RWPE2 (cell line): Measurements from ENCODE around the gene CALML3.

Experiments
- ATAC-seq: fragments of 200-7000 bp; cut with Tn5 transposase; 3 replicates; pipeline ENCODE4 v1.9.1; 2021; ENCODE audit warnings: low read depth
- DNase-seq: peaks from one replicate; pipeline ENCODE4 v3.0.0-alpha.2; 2020; ENCODE audit warnings: low spot score
- H3K27ac ChIP-seq: fragments of 450-650 bp; 2 replicates; pipeline ENCODE4 v1.5.1; 2017; ENCODE audit warnings: mild to moderate bottlenecking; ENCODE audit not compliant: poor library complexity, severe bottlenecking
- H3K27me3 ChIP-seq: fragments of 250-450 bp; sonication (Bioruptor Pico); 2 replicates; pipeline ENCODE4 v1.5.1; 2021; ENCODE audit warnings: mild to moderate bottlenecking, moderate library complexity; ENCODE audit not compliant: insufficient read depth, poor library complexity, severe bottlenecking
- H3K36me3 ChIP-seq: fragments of 250-450 bp; sonication (Bioruptor Pico); 2 replicates; pipeline ENCODE4 v1.5.1; 2020; ENCODE audit warnings: low read depth, mild to moderate bottlenecking, moderate library complexity
- H3K4me1 ChIP-seq: fragments of 250-450 bp; sonication (Bioruptor Pico); 2 replicates; pipeline ENCODE4 v1.5.1; 2021; ENCODE audit warnings: mild to moderate bottlenecking, moderate library complexity; ENCODE audit not compliant: insufficient read depth, poor library complexity, severe bottlenecking
- H3K4me3 ChIP-seq: fragments of 250-450 bp; sonication (Bioruptor Pico); 2 replicates; pipeline ENCODE4 v1.5.1; 2021; ENCODE audit warnings: mild to moderate bottlenecking, moderate library complexity; ENCODE audit not compliant: severe bottlenecking
- H3K9me3 ChIP-seq: fragments of 250-450 bp; sonication (Bioruptor Pico); 2 replicates; pipeline ENCODE4 v1.5.1; 2021; ENCODE audit warnings: mild to moderate bottlenecking, moderate library complexity; ENCODE audit not compliant: severe bottlenecking
- CTCF ChIP-seq: fragments of 450-650 bp; IDR thresholded peaks from one replicate; pipeline ENCODE4 v1.5.1; 2017; ENCODE audit warnings: mild to moderate bottlenecking, moderate library complexity; ENCODE audit not compliant: poor library complexity, severe bottlenecking

The CALML3 gene

GRCh38 chr10:5499493-5500140, 25.1 kb upstream of the CALML3 start, which contains the start of gene CALML5:
CALML5 (minus strand) TSS chr10:5499570; CDS start chr10:5499438, 132 bp downstream.
- H3K4me1 ChIP-seq: peaks cover 11% of the 10 kb centered on the region
- H3K9me3 ChIP-seq: no peaks in the 10 kb centered on the region
- H3K27ac ChIP-seq: no peak within 1 kb of the TSS
- no peaks in the 10 kb centered on the region for H3K36me3 ChIP-seq
- H3K4me3 ChIP-seq: no peak within 1 kb of the TSS
- DNase-seq (no peak), ATAC-seq (no peak)
- TF ChIP-seq CTCF: no peak
- H3K27me3 ChIP-seq: no peaks in the 10 kb centered on the region

GRCh38 chr10:5500162-5500670, 24.5 kb upstream of the CALML3 start:
- ATAC-seq (no peak), DNase-seq (no peak)
- H3K27ac ChIP-seq: no peak overlapping the region
- H3K9me3 ChIP-seq: no peaks in the 10 kb centered on the region
- peaks cover 11% of the 10 kb centered on the region for H3K4me1 ChIP-seq
- no peaks in the 10 kb centered on the region for H3K27me3 ChIP-seq
- TF ChIP-seq CTCF: no peak
- no peaks in the 10 kb centered on the region for H3K36me3 ChIP-seq
- no peak overlapping the region for H3K4me3 ChIP-seq

- Histone ChIP-seq H3K36me3 (no peaks in the 10 kb centered on the region), H3K4me3 (no peak overlapping the region), H3K27ac (no peak overlapping the region), H3K27me3 (no peaks in the 10 kb centered on the region), H3K9me3 (no peaks in the 10 kb centered on the region), H3K4me1 (peaks cover 11% of the 10 kb centered on the region)
- TF ChIP-seq CTCF: no peak
- ATAC-seq (no peak), DNase-seq (no peak)
These were observed 23.9 kb upstream of the CALML3 start for GRCh38 chr10:5500910-5501309.

- no peak overlapping the region for H3K4me3 ChIP-seq
- DNase-seq: peak; percentile 30
- ATAC-seq: no peak
- no peaks in the 10 kb centered on the region for H3K9me3 ChIP-seq
- no peaks in the 10 kb centered on the region for H3K27me3 ChIP-seq
- no peaks in the 10 kb centered on the region for H3K36me3 ChIP-seq
- no peak overlapping the region for H3K27ac ChIP-seq
- H3K4me1 ChIP-seq: peaks cover 7% of the 10 kb centered on the region
- TF ChIP-seq CTCF: no peak
These were observed 22.7 kb upstream of the CALML3 start for GRCh38 chr10:5502061-5502521.
